ENCODE data around the gene LPAR6. TPM values are rescaled to one million over a fixed set of nuclear protein-coding genes. Genes with fewer than 3 reads are reported as not detected.
A peak's percentile ranks its signal among the peaks of the same experiment; 100 is the strongest.

LPAR6 gene
- total RNA-seq, 4 donors from 2014 or later: 2.2 to 34.6 (median 15.9) TPM

DNA sequence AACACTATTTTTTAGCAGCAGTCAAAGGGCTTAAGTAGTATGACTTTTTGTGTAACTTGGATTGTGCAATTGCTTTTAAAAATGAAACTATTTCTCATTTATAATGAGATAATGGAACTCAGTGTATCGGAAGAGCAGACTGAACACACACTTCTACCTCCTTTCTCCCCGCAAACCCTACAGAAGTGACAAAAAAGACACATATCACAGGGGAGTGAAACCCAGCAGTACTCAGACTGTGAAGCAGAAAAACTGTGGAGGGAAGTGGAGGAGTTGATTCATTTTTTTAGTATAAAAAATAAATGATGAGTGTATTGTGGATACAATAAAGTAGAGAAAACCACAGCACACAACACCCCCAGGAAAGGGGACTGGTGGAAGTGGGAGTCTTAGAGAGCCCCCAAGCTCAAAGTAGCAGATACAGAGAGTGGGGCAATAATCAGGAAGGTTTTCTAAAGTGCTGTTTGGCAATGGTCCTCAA lies 9.7 kb downstream of the LPAR6 start:
- DNase-seq: no peak
- TF ChIP-seq POLR2AphosphoS5 (IDR thresholded peaks at IDR 0.05): peak; percentile 14 to 39 (median 28)
- TF ChIP-seq EP300 (IDR thresholded peaks at IDR 0.05; ENCODE audit: low read depth): no peak
- peak; percentile 35 for TF ChIP-seq POLR2A (IDR thresholded peaks at IDR 0.05)
- intact Hi-C loops (cut with DNase I; ENCODE audit: low total_unique reads): no loop called here
- Histone ChIP-seq H3K36me3 (no peaks in the 10 kb centered on the region), H3K27ac (peak overlapping the region; percentile 57 to 65 (median 62)), H3K27me3 (no peaks in the 10 kb centered on the region), H3K9me3 (no peaks in the 10 kb centered on the region), H3K4me1 (peaks cover 10 to 51% (median 21%) of the 10 kb centered on the region in 4 donors), H3K4me3 (no peak overlapping the region)
- WGBS, 2 donors (ENCODE audit: low coverage in 1 of 2): 56 to 75% methylated on average over 2 of the region's 2 CpGs
- in situ Hi-C loops (cut with MboI; ENCODE audit: low pct_ligation_motif_present in 1 of 4, low pct_unique_long_range_greater_than_20kb in 1 of 4, low sequenced_read_pairs in 3 of 4): no loop called here

DNA sequence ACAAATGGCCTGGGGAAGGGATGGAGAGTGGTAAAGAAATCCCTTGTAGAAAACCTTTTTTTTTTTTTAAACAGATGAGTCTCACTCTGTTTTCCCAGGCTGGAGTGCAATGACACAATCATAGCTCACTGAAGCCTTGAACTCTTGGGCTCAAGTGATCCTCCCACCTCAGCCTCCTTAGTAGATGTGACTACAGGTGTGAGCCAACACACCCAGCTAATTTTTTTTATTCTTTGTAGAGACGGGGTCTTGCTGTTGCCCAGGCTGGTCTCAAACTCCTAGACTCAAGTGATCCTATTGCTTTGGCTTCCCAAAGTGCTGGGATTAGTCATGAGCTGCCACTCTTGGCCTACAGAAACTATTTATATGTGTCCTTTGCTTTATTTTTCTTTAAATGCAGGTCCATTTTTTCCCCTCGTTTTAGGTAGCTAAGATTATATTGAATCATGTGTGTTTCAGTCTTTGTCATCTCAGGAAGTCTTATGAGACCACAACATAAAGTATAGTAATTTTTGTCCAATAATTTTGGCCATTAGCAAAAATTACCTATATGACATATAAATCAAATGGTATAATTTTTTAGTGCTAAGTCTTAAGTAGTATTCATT lies 10.5 kb downstream of the LPAR6 start:
- Histone ChIP-seq H3K4me1 (peaks cover 10 to 58% (median 23%) of the 10 kb centered on the region in 4 donors), H3K27ac (peak overlapping the region; percentile 57 to 65 (median 62)), H3K36me3 (no peaks in the 10 kb centered on the region), H3K4me3 (no peak overlapping the region), H3K9me3 (no peaks in the 10 kb centered on the region), H3K27me3 (no peaks in the 10 kb centered on the region)
- TF ChIP-seq, protein P1, sequence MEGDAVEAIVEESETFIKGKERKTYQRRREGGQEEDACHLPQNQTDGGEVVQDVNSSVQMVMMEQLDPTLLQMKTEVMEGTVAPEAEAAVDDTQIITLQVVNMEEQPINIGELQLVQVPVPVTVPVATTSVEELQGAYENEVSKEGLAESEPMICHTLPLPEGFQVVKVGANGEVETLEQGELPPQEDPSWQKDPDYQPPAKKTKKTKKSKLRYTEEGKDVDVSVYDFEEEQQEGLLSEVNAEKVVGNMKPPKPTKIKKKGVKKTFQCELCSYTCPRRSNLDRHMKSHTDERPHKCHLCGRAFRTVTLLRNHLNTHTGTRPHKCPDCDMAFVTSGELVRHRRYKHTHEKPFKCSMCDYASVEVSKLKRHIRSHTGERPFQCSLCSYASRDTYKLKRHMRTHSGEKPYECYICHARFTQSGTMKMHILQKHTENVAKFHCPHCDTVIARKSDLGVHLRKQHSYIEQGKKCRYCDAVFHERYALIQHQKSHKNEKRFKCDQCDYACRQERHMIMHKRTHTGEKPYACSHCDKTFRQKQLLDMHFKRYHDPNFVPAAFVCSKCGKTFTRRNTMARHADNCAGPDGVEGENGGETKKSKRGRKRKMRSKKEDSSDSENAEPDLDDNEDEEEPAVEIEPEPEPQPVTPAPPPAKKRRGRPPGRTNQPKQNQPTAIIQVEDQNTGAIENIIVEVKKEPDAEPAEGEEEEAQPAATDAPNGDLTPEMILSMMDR (IDR thresholded peaks at IDR 0.05): no peak
- TF ChIP-seq POLR2AphosphoS5 (IDR thresholded peaks at IDR 0.05) (no peak), POLR2A (IDR thresholded peaks at IDR 0.05) (no peak), EP300 (IDR thresholded peaks at IDR 0.05; ENCODE audit: low read depth) (no peak)
- in situ Hi-C loops (cut with MboI; ENCODE audit: low pct_ligation_motif_present in 1 of 4, low pct_unique_long_range_greater_than_20kb in 1 of 4, low sequenced_read_pairs in 3 of 4) (no loop called here), intact Hi-C loops (cut with DNase I; ENCODE audit: low total_unique reads) (no loop called here)
- no peak for DNase-seq
- 67 to 100% methylated on average over 1 to 2 of the region's 2 CpGs for WGBS, 2 donors (ENCODE audit: low coverage in 1 of 2)

DNA sequence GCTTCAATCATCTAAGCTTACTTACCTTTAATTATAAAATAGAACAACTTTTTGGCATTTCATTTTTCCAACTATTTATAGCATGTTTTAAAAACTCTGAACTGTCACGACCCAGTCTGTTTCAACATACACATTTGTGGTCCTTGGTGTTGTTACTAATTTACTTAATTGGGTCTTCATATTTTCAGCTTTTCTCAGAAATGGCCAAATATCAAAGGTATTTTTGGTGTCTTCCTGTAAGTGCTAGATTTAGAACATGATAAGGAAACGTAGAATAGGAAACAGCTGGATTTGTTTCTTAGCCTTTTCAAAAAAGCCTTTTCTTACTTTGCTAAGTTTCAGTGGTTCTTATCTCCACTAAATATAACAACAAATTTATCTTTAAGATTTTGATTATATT lies 11.4 kb downstream of the LPAR6 start:
- TF ChIP-seq POLR2AphosphoS5 (IDR thresholded peaks at IDR 0.05) (no peak), POLR2A (IDR thresholded peaks at IDR 0.05) (no peak), EP300 (IDR thresholded peaks at IDR 0.05; ENCODE audit: low read depth) (no peak)
- TF ChIP-seq, protein P1 (IDR thresholded peaks at IDR 0.05): no peak
- Histone ChIP-seq H3K9me3 (no peaks in the 10 kb centered on the region), H3K36me3 (no peaks in the 10 kb centered on the region), H3K27me3 (no peaks in the 10 kb centered on the region), H3K4me1 (peaks cover 10 to 58% (median 23%) of the 10 kb centered on the region in 4 donors), H3K4me3 (no peak overlapping the region), H3K27ac (peak overlapping the region in 3 of 4 donors; percentile 34 to 46 (median 41))
- intact Hi-C loops (cut with DNase I; ENCODE audit: low total_unique reads): no loop called here
- DNase-seq: no peak
- in situ Hi-C loops (cut with MboI; ENCODE audit: low pct_ligation_motif_present in 1 of 4, low pct_unique_long_range_greater_than_20kb in 1 of 4, low sequenced_read_pairs in 3 of 4): no loop called here
- WGBS, 2 donors (ENCODE audit: low coverage in 1 of 2): 48 to 57% methylated on average over 2 of the region's 2 CpGs

DNA sequence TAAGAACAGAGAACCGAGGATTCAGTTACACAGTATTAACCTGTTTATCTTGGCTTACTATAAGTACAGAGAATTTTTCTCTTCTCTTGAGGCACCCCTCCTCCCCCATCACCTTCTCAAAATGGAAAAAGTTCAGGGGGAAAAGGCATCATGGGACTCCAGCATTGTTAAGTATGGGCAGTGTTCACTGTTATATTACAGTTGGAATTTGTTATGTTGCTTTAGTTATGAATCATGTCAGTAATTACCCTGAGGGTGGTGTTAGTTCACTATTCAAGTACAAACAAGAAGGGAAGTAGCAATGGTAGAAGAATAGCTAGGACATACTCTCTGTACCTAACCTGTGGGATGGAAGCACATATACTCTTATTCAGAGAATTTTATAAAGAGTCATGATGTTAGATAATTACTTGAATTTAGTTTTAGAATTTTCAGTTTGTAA lies 12.0 kb downstream of the LPAR6 start:
- no peaks in the 10 kb centered on the region for H3K27me3 ChIP-seq
- H3K9me3 ChIP-seq: peaks cover 0 to 1% of the 10 kb centered on the region in 2 donors
- WGBS, 2 donors (ENCODE audit: low coverage in 1 of 2): 32 to 57% methylated on average over 1 of the region's 1 CpG
- TF ChIP-seq POLR2A (IDR thresholded peaks at IDR 0.05) (no peak), EP300 (IDR thresholded peaks at IDR 0.05; ENCODE audit: low read depth) (no peak), POLR2AphosphoS5 (IDR thresholded peaks at IDR 0.05) (no peak)
- TF ChIP-seq, protein P1 (IDR thresholded peaks at IDR 0.05): no peak
- DNase-seq: no peak
- no peaks in the 10 kb centered on the region for H3K36me3 ChIP-seq
- peaks cover 10 to 58% (median 23%) of the 10 kb centered on the region in 4 donors for H3K4me1 ChIP-seq
- H3K27ac ChIP-seq: peak overlapping the region; percentile 29 to 46 (median 38)
- in situ Hi-C loops (cut with MboI; ENCODE audit: low pct_ligation_motif_present in 1 of 4, low pct_unique_long_range_greater_than_20kb in 1 of 4, low sequenced_read_pairs in 3 of 4): no loop called here
- intact Hi-C loops (cut with DNase I; ENCODE audit: low total_unique reads): no loop called here
- H3K4me3 ChIP-seq: no peak overlapping the region

Data from transverse colon (tissue), 4 donors.